HG03469 (cell line): ENCODE data around the gene LRRFIP1.
"Not testable (repeated sequence)": the region's sequence is repeated elsewhere in the genome, so short reads cannot be mapped to it uniquely, and the experiment has no call there.

ENCODE experiments used
- ATAC-seq: cut with Tn5 transposase; IDR thresholded peaks from one replicate; pipeline ENCODE4 v1.9.1; 2021; ENCODE audit warnings: mild to moderate bottlenecking, moderate library complexity, moderate number of reproducible peaks; ENCODE audit not compliant: unreplicated experiment

LRRFIP1 gene

DNA sequence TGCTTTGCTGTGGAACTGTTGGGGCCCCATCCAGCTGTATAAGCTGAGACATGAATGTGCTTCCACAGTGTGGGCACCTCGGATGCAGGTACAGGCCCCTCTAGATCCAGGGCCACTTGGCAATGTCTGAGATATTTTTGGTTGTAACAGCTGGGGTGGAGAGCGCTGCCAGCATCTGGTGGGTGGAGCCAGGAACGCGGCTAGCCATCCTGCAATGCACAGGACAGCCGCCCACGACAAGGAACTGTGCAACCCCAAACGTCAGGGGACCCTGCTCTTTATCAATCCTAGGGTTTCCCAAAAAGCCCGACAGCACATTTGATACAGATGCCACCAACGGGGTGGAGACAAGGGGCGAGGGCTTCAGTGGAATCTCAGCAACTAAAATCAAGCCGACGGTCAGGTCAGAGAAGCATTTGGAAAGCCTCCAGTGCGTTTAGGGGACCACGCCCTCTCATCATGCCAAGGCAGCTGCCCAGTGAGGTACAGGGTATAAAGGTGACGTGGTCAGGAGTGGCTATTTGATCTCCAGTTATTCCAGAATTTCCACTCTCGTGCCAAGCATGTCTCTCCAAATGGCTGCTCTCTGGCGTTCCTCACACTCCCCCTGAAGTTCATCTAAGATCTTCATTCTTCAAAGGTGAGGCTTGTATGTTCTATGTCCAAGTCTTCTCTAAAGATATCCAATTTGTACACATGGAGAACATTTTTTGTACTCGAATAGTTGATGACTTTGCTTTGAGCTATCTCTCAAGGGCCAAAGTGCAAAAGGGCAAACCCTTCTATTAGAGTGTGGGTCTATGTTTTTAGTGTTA, 55.7 kb downstream of the LRRFIP1 start:
- ATAC-seq, result no peak

GRCh38 chr2:237685408-237685807, 58.0 kb downstream of the LRRFIP1 start:
- no peak for ATAC-seq

GRCh38 chr2:237686659-237687136, 59.3 kb downstream of the LRRFIP1 start:
- no peak for ATAC-seq

GRCh38 chr2:237688081-237688480, 60.7 kb downstream of the LRRFIP1 start:
- no peak for ATAC-seq

DNA sequence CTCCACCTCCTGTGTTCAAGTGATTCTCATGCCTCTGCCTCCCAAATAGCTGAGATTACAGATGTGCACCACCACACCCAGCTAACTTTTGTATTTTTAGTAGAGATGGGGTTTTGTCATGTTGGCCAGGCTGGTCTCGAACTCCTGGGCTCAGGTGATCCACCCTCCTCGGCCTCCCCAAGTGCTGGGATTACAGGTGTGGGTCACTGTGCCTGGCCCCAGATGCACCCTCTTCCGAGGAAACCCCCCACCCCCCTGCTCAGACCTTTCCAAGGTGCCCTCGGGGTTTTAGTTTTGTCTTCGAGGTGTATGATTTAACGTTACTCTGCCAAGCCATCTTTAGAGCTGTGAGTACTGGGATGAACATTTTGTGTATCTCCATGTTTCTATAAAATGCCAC, 61.2 kb downstream of the LRRFIP1 start:
- ATAC-seq, result not testable (repeated sequence)

DNA sequence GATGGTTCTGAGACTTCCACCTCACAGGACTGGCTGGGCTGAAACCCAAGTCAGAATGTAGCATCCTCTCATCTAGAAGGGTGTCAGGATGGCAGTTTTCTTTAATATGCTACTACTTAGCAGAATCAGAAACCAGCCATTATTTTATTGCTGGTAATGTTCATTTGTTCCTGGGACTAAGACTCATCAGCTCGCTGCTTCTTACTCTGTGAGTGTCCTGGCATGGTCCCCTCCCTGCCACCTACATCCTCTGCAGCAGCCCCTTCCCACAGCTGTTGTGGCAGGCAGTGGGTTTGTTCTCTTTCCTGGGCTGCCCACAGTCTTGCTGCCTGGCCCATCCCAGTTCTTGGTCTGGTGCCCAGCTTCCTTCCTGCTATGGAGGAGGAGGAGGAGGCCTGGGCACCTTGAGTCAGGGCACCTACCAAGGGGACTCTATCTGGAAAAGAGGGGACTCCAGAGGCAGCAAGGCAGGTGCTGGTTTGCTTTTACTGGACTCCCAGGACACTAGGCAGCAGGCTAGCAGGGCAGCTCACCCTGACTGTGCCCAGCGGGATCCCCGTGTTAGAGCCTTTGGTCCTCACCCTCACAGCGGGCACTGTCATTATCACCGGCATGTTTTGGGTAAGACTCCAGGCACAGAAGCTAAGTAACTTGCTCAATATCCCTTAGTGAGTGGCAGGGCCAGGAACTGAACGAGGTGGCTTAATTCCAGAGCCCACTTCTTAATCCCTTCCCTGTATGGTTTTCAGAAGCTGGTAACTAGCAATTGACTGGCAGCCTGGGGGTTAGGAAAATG, 62.1 kb downstream of the LRRFIP1 start:
- no peak for ATAC-seq

DNA sequence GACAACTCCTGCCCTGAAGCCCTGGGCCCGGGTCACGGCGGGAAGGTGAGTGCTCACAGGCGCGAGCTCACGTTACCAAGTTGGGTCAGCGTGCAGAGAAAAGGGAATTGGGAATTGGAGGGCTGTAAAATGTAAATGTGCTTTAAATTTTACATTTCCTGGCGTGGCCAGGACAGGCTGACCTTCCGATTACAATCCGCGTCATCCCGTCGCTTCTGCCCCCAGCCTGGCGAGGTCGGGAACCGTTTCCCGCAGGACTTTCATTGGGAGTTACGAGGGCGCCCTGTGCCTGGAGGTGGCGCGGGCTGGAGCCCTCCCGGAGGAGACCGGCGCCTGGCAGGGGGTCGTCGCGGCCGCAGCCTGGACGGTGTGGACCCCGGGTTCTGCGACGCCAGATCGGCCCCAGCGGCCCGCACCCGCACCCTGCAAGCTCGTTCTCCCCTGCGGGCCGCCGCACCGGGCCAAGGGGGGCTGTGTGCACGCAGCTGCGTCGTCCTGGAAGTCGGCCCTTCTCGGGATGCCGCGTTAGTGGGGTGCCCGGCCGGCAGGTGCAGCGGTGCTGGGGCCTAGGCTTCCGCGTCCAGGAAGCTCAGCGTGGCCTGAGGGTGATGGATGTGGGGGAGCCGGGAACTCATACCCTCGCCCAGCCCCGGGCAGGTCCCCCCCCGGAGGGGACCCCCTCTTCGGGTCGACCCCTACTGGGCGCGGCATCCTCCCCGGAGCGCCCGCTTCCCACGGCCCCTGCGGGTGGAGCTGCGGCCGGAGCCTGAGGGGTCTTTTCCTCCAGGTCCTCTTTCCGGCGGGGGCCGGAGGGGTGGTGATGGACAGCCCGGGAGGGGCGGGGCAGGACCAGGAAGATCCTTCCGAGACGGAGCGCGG, 63.9 kb downstream of the LRRFIP1 start:
- no peak for ATAC-seq

- ATAC-seq, result peak; percentile 25
These were observed 64.7 kb downstream of the LRRFIP1 start for GRCh38 chr2:237691908-237692600.

DNA sequence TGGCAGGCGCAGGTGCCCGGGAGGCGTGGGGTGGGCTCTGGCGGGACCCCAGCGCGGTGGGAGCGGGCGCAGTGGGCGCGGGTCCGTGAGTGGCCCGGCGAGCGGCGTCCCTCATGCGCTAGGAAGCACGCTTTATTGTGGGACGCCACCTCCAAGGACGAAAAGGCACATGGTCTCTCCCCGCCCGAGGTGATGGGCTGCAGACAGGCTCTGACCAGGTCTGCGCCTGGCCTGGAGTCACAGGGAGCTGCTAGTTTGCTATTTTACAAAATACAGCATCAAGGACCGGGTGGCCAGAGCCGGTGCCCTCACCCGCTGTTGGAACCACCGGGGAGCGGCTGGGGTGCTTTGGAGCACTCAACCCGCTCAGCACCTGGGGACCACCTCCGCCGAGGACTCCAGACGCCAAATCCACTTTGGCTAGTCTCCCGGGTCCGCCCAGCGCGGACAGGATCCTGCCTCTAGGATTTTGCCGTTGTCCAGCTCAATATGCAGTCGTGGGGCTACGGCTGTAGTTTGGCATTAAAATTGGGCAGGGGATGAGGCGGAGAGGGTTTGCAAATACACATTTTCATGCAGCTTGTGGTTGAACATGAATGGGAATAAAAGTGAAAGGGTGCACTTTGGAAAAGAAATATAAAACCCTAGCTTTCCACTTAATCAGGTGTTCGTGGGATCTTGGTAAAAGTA, 65.4 kb downstream of the LRRFIP1 start:
- ATAC-seq, result no peak

DNA sequence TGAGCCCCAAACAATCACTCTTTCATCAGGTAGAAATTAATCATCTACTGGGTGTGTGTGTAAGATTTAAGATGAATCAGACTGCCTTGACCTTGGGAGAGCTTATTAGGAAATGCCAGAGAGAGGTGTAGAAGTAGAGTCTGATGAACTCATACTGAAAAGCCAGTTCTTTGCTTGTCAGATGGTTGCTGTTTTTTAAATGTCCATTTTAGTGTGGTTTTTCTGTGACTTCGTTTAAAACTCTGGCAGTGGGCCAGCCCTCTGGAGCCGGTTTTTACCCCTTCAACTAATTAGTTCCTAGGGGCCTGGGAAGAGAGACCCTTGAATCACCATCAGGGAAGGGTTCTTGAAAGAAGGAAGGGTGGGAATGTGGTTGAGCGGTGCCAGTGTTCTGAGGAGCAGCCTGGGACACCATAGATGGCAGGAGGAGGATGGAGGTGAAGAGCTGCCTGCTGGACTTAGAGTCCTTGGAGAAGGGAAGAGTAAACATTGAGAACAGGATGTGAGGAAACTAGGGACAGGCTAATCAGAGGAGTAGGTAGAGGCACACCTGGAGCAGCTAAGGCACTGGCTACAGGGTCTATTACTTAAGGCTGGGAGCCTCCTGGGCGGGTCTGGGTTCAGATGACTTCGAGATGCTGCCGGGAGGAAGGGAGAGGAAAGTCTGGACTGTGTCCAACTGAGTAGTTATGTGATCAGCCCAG, 66.1 kb downstream of the LRRFIP1 start:
- ATAC-seq, result no peak

DNA sequence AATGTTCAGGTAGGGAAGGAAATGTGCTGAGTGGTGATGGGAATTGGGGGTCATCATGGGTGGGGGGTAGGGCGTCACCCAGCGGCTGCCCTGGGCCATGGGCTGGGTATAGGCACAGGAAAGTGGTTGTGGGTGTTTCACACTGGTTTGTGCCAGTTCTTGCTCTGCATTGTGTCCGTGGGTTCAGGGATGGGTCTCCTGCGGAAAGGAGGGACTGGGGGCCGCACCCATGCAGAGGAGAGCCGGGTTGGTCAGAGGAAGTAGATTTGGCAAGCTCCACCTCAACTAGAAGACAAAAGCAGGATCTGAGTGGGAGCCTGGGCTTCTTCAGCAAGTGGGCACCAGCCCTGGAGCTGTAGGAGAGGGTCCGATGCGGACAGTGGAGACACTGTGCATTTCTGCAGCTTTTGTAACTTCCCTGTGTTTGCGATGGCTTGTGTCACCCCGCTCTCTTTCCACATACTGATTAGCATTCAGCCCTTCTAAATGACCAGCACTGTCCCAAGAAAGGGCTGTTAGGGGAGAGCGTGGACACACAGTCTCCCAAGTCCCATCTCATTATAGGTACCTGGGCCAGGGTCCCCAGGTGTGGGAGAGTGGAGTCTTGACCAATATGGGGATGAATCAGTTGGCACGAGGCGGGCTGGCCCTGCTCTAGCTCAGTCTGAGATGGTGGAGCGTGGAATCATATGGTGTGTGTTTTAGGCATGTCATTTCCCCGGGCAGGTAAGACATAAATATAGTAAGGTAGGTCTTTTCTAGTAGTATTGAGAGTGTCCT, 67.2 kb downstream of the LRRFIP1 start:
- ATAC-seq, result no peak

DNA sequence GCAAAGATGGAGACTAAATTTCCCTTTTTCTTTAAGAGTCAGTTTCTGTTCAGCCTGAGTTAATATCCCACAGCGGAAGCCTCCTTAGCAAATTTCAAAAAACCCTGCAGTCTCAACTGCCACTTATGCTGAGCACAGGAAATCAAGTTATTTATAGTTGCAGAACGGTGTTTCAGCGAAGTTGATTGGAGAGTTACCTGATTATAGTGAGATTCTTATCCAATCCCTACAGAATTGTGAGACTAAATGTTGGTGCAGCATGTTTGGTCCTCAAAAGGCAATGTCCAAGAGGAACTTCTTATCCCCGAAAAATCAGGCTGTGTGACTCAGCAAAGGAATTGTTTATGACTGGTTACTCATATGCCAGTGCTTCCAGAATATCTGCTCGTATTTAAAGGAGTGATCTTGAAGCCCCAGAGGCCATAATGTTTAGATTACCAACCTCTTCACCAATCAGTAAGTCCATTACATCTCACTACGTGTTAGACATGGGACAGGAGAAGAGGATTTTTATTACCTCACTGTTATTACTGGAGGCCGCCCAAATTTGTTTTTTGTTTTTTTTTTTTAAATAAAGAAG, 67.9 kb downstream of the LRRFIP1 start:
- ATAC-seq, result no peak

DNA sequence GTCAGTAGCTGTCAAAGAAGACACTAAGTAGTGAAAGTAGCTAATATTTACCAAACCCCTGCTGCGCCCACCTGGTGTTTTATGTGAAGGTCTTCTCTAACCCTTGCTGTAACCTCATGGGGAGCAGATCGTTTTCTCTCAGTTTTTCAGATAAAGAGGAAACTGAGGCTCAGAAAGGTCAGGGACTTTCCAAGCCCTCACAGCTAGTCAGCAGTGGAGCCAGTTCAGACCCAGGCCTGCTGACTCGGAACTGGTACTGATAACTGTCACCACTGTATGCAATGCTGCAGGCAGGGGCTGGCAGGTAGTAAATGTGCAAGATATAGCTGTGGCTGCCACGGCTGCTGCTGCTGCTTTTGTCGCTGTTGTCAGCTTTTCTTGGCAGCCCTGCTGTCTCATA, 69.1 kb downstream of the LRRFIP1 start:
- no peak for ATAC-seq

GRCh38 chr2:237697586-237698357, 70.4 kb downstream of the LRRFIP1 start:
- no peak for ATAC-seq

- no peak for ATAC-seq
These were observed 70.9 kb downstream of the LRRFIP1 start for GRCh38 chr2:237698358-237698694.

DNA sequence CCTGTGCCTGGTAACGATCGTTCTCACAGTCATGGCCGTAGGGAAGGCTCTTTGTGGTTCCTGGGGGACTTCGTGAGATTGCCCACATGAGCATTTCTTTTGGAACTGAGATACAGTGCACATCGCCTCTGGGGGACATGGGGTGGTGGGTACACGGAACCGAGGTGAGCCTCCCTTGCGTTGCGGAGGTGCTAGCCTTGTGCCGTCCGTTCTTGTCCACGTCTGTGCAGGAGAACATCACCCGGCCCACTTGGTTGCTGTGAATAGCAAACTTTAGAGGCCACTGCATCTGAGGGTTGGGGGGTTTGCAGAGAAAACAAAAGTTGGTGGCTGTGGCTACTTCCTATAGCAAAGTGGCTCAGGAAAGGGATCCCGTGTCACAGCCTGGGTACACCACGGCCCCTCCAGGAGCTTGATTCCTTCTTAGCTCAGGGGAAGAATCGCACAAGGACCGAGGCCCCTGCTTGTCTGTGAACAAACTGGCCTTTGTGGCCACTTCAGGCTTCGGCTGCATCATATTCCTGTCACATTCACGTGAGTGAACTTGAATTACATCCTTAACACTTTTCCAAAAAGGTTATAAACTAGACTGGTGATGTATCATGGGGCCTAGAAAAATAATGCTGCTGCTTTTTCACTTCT, 72.6 kb downstream of the LRRFIP1 start:
- ATAC-seq, result no peak

DNA sequence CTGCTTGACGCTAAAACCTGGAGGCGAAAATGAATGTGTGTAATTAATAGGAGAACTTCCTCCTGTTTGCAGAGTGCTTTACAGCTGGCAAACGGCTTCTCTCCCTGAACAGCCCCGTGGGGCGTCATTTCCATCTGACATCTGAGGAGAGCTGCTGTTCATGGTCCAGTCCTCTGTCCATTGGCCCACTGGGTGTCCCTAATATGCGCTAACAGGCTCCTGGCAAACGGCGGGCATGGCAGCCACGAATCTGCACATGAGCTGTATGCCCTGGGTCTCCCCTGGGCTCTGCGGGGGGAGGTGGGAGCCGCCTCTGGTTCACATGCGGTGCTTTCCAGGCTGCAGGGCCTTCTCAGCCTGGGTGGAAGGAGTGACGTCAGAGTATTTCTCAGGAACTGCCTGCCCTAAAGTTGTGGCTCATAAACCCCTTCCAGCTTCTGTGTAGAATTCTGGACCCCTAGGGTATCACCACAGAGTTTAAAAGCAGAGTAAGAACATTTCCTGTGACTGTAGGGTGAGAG, 73.2 kb downstream of the LRRFIP1 start:
- peak; percentile 23 for ATAC-seq
